ENCODE measurements around the gene RCN1.

- no peak for TF ChIP-seq CTCF (IDR thresholded peaks at IDR 0.05)
- no peak for TF ChIP-seq POLR2A (IDR thresholded peaks at IDR 0.05)
Measured at GRCh38 chr11:32136657-32137056, 45.8 kb downstream of the RCN1 start.

Measured in thyroid gland (tissue), 4 donors.